ENCODE measurements around the gene NLRC3.
"Not testable (repeated sequence)": the region's sequence is repeated elsewhere in the genome, so short reads cannot be mapped to it uniquely, and the experiment has no call there.

NLRC3 gene

DNA sequence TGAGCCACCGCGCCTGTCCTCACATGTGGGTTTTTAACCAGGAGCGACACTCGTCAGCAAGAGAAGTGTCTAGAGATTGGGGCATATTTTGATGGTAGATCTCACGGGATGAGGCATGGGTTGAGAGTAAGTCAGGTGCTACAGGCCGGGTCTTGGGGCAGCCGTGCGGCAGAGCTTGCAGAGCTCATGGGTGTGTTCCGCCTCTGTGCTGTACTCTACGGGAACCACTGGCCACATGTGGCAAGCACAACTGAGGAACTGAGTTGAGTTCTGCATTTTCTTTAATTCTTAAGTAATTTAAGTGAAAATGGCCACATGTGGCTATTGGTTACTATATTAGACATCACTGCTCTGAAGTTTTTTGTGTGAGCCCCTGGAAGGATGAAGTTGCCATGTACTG lies 66.8 kb downstream of the NLRC3 start:
- no peak for DNase-seq

DNA sequence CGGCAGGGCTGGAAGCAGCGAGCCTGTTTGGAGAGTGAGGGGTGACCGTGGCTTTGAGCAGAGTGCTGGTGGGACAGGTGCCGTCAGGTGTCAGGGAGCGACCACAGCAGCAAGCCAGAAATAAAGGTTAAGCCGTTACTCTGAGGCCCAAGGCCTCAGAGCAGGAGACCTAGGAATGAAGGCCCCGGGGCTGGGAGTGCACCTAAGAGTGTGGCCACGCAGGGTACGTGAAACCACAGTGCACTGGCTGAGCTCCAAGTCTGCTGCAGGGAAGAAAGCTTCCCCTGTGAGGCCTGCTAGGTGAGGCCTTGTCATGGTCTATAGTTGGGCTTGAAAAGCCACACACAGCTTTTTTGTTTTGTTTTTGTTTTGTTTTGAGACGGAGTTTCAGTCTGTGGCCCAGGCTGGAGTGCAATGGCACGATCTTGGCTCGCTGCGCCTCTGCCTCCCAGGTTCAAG lies 67.7 kb downstream of the NLRC3 start:
- peak; percentile 80 for DNase-seq

DNA sequence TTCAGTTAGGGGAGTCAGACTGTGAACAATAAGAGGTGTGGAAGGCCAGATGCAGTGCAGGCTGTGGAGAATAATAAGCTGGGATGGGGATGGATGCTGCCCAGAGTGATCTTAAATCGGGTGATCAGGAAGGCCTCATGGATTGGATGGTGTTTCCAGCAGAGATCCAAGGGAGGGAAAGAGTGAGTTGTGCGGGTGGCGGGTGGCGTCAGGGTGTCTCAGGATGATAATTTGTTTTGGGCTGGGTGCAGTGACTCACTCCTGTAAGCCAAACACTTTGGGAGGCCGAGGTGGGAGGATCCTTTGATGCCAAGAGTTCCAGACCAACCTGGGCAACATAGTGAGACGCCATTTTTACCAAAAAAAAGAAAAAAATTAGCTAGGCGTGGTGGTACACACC lies 68.5 kb downstream of the NLRC3 start:
- DNase-seq, result no peak

DNA sequence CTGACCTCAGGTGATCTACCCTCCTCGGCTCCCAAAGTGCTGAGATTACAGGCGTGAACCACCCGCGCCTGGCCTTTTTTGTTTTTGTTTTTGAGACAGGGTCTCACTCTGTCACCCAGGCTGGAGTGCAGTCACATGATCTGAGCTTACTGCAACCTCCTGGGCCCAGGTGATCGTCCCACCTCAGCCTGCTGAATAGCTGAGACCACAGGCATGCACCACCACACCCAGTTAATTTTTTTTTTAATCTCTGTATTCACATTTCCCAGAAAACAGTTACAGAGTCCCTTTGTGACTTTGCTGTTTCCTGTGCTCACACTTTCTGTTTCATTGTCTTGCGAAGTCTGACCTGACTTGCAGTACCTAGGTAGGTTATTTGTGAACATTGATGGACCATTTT lies 73.7 kb downstream of the NLRC3 start:
- peak; percentile 75 for DNase-seq

- no peak for DNase-seq
These were observed 75.3 kb downstream of the NLRC3 start for GRCh38 chr16:3501783-3502400.

DNA sequence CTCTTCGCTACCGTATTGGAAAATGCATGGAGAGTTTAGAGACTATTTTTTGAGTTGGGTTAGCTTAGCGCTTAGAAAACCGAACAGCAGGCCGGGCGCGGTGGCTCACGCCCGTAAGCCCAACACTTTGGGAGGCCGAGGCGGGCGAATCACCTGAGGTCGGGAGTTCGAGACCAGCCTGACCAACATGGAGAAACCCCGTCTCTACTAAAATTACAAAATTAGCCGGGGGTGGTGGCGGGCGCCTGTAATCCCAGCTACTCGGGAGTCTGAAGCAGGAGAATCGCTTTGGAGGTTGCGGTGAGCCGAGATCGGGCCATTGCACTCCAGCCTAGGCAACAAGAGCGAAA lies 75.8 kb downstream of the NLRC3 start:
- DNase-seq, result not testable (repeated sequence)

DNA sequence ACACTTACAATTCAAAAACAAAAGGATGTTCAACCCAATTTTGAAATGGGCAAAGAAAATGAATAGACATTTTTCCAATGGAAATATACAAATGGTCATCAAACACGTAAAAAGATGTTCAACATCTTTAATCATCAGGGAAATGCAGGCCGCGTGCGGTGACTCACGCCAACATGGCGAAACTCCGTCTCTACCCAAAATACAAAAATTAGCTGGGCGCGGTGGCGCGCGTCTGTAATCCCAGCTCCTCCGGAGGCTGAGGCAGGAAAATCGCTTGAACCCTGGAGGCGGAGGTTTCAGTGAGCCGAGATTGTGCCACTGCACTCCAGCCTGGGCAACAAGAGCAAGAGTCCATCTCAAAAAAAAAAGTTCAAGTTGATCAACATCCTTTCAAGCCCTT lies 78.2 kb downstream of the NLRC3 start:
- DNase-seq, result no peak

DNA sequence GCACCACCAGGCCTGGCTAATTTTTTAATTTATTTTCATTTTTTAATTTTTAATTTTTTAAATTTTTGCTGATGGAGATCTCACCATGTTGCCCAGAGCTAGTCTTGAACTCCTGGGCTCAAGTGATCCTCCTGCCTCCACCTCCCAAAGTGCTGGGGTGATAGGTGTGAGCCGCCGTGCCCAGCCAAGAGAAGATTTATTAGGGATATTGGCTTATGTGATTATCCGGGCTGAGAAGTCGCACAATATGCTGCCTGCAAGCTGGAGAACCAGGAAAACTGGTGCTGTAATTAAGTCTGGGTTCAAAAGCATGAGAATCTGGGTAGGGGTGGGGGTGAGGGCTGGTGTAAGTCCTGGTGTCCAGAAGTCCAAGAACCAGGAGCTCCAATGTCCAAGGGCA lies 79.4 kb downstream of the NLRC3 start:
- no peak for DNase-seq

GRCh38 chr16:3496386-3496785 lies 80.8 kb downstream of the NLRC3 start:
- no peak for DNase-seq

DNA sequence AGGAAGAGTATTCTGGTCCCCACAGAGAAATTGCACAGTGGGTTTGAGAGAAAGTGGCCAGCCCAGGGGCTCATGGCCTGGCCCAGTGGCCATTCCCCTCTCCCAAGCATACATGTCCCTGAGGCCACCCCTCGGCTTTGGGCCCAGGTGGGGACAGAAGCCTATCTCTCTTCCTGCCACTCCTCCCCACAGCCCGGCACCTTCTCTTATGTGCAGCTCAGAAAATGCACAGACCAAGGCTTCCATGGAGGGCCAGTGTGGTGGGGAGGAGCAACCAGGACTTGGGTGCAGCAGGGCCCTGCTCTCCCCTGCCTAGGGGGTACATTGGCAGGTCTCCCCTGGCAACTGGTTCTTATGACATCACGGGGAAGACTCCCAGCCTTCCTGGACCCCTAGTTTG lies 82.0 kb downstream of the NLRC3 start, which contains the start of gene C16orf90:
C16orf90 (minus strand) TSS at position 314 of the 400 bp plus-strand sequence; CDS start at position 246, 68 bp downstream.
- no peak for DNase-seq

DNA sequence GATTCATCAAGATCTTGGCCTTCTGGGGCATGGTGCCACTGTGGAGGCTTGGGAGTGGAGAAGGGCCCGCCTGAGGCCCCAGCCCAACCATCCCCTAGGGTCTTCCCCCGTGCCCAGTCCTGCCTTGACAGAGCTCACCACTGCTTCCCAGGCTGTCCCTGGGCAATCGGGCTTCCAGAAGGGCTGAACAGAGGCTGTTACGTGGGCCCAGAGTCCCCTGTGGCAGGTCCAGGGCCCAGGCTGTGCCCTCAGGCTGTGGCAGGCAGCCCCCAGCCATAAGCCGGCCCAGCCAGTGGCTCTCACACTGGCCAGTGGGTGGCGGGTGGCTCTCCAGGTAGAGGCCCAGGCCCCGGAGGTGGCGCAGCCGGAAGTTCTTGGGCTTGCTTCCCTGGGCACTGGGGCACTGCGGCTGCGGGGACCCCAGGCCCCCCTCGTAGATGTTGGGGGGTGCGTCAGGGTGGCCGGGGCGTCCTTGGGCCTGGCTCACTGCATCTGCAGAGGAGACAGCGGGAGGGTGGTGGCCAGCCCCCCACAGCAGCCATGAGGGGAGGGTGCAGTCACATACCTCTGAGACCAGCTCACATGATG lies 82.7 kb downstream of the NLRC3 start:
- no peak for DNase-seq

DNA sequence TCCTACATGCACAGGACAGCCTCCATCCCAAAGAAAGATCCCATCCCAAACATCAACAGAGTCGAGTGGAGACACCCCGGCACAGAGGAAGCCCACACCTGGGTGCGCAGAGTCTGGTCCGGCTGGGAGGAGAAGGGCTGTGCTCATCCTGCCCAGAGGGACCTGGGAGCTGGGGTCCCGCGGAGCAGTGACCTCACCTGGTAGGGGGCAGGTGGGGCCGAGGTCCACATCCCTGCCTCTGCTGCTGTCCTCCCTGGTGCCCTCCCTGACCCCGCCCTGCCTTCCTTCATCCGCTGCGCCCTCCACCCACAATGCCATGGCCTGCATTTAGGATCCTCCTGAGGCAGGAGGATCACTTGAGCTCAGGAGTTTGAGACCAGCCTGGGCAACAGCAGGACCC lies 84.8 kb downstream of the NLRC3 start:
- DNase-seq, result no peak

DNA sequence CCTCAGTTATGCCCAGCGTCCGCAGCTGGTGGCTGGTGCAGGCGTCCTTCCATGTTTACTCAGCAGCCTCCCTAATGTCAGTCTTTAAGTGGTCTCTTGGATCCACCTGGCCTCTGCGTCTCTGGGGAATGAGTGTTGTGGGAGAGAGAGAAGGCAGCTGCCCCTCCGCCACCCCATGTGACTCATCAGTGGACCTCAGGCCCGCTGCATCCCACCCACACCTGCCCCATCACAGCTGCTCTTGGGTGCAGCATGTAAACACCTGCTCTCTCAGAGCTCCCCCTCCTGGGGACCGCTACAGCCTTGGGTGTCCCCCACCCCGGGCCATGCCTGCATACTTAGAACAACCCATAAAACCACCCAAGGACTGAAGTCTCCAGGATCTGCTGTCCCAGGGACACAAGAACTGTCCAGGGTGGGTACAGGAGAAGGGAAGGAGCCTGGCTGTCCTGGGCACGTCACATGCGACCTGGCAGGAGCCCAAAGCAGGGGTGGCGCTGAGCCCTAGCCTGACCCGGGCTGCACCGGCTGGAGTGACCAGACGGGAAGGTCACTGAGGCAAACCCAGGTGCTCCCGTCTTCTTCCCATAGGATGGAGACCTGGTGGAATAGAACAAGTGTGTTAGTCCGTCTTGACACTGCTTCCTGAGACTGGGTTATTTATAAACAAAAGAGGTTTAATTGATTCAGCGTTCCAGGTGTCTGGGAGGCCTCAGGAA lies 86.1 kb downstream of the NLRC3 start:
- no peak for DNase-seq
